Sigmoid colon (tissue), 7 donors: ENCODE results near the gene MPPED1. TPM values are rescaled to one million over a fixed set of nuclear protein-coding genes. Genes with fewer than 3 reads are reported as not detected.

Source experiments
- DNase-seq: peaks from one replicate; pipeline ENCODE4 v3.0.0-alpha.2; 2019
- H3K27ac ChIP-seq, 4 donors: fragments of 200-600 bp; sonication (generic); one replicate each; pipeline ENCODE4 v1.5.1; 2016 to 2019; ENCODE audit warnings: mild to moderate bottlenecking in 1 of 4
- H3K27me3 ChIP-seq, 3 donors: fragments of 200-600 bp; sonication (generic); one replicate each; pipeline ENCODE4 v1.5.1; 2019; ENCODE audit warnings: mild to moderate bottlenecking in 1 of 3
- H3K36me3 ChIP-seq, 4 donors: fragments of 200-600 bp; sonication (generic); one replicate each; pipeline ENCODE4 v1.5.1; 2016 to 2019
- H3K4me1 ChIP-seq, 4 donors: fragments of 200-600 bp; sonication (generic); one replicate each; pipeline ENCODE4 v1.5.1; 2017 to 2019
- H3K4me3 ChIP-seq, 4 donors: fragments of 200-600 bp; sonication (generic); one replicate each; pipeline ENCODE4 v1.5.1; 2017 to 2019; ENCODE audit warnings: mild to moderate bottlenecking in 2 of 4, moderate library complexity in 1 of 4
- H3K9me3 ChIP-seq, 4 donors: fragments of 200-600 bp in 3 of 4; sonication (generic) in 3 of 4; one replicate each; pipeline versions ENCODE4 v1.5.1 to v1.6.1; 2013 to 2019
- CTCF ChIP-seq, 4 experiments: fragments of 450-650 bp in 3 of 4; fragments of 200-600 bp in 1 of 4; IDR thresholded peaks; one replicate each; pipeline ENCODE4 v1.5.1; 2016 to 2019; ENCODE audit warnings: antibody characterized with exemption in 4 of 4, mild to moderate bottlenecking in 3 of 4, moderate library complexity in 2 of 4
- EP300 ChIP-seq, 4 donors: sonication (generic); formaldehyde crosslinking; IDR thresholded peaks; one replicate each; pipeline ENCODE4 v1.6.1; 2017; ENCODE audit warnings: antibody characterized with exemption in 4 of 4
- POLR2A ChIP-seq, 2 donors: fragments of 450-650 bp; IDR thresholded peaks; one replicate each; pipeline ENCODE4 v1.6.1; 2016; ENCODE audit warnings: antibody characterized with exemption in 2 of 2, mild to moderate bottlenecking in 2 of 2, moderate library complexity in 2 of 2
- POLR2AphosphoS5 ChIP-seq, 4 donors: sonication (generic); formaldehyde crosslinking; IDR thresholded peaks; one replicate each; pipeline ENCODE4 v1.6.1; 2017; ENCODE audit warnings: antibody characterized with exemption in 4 of 4
- WGBS, 2 donors: extraction: QIAGEN DNeasy Blood & Tissue Kit; methylation state at CpG; one replicate each; pipeline ENCODE4 v1.1.7; 2013; 5-methylcytosine and 5-hydroxymethylcytosine counted together
- intact Hi-C: fragments of 100-400 bp; cut with DNase I; formaldehyde crosslinking; loops from one replicate; pipeline ENCODE4 v1.15.1; 2023
- polyA plus RNA-seq, 3 donors: library from polyadenylated mRNA; stranded (reverse); fragments of 200-250 nt; gene quantifications; one replicate each; pipeline ENCODE4 v1.2.3, GENCODE V29; 2013
- total RNA-seq, 4 donors: library from RNA; depleted of rRNA; stranded (reverse); fragments of >200 nt; gene quantifications; one replicate each; pipeline ENCODE4 v1.1.0, GENCODE V29; 2016
- donor health status: healthy with polysubstance abuse.
- donor health status: Bipolar disorder and iron deficiency.
- donor health status: healthy.

MPPED1 gene
- total and polyA plus RNA-seq, 7 donors, result not detected

GRCh38 chr22:43491177-43491576, 79.4 kb downstream of the MPPED1 start:
- no peaks in the 10 kb centered on the region for H3K4me1 ChIP-seq
- DNase-seq, result no peak
- no peak overlapping the region for H3K27ac ChIP-seq
- peaks cover 0 to 29% (median 0%) of the 10 kb centered on the region in 3 donors for H3K27me3 ChIP-seq
- H3K36me3 ChIP-seq, result no peaks in the 10 kb centered on the region
- TF ChIP-seq EP300 (IDR thresholded peaks at IDR 0.05) (no peak), POLR2AphosphoS5 (IDR thresholded peaks at IDR 0.05) (no peak), POLR2A (IDR thresholded peaks at IDR 0.05) (no peak), CTCF (IDR thresholded peaks at IDR 0.05) (no peak)
- intact Hi-C loops, result no loop called here
- no peak overlapping the region for H3K4me3 ChIP-seq
- 58 to 59% methylated on average over 3 of the region's 3 CpGs for WGBS, 2 donors
- H3K9me3 ChIP-seq, result no peaks in the 10 kb centered on the region

GRCh38 chr22:43491737-43492136, 79.9 kb downstream of the MPPED1 start:
- TF ChIP-seq POLR2AphosphoS5 (IDR thresholded peaks at IDR 0.05) (no peak), CTCF (IDR thresholded peaks at IDR 0.05) (no peak), POLR2A (IDR thresholded peaks at IDR 0.05) (no peak), EP300 (IDR thresholded peaks at IDR 0.05) (no peak)
- H3K4me3 ChIP-seq, result no peak overlapping the region
- H3K36me3 ChIP-seq, result no peaks in the 10 kb centered on the region
- intact Hi-C loops, result no loop called here
- no peak overlapping the region for H3K27ac ChIP-seq
- 96% methylated on average over 1 of the region's 1 CpG for WGBS, 2 donors
- peaks cover 0 to 23% (median 0%) of the 10 kb centered on the region in 3 donors for H3K27me3 ChIP-seq
- no peak for DNase-seq
- H3K9me3 ChIP-seq, result no peaks in the 10 kb centered on the region
- H3K4me1 ChIP-seq, result no peaks in the 10 kb centered on the region

- Histone ChIP-seq H3K36me3 (no peaks in the 10 kb centered on the region), H3K4me3 (no peak overlapping the region), H3K9me3 (no peaks in the 10 kb centered on the region), H3K27ac (no peak overlapping the region), H3K27me3 (peaks cover 0 to 15% (median 0%) of the 10 kb centered on the region in 3 donors), H3K4me1 (no peaks in the 10 kb centered on the region)
- 92% methylated on average over 5 of the region's 5 CpGs for WGBS, 2 donors
- TF ChIP-seq POLR2A (IDR thresholded peaks at IDR 0.05), result no peak
- no peak for TF ChIP-seq CTCF (IDR thresholded peaks at IDR 0.05)
- TF ChIP-seq POLR2AphosphoS5 (IDR thresholded peaks at IDR 0.05), result no peak
- no peak for TF ChIP-seq EP300 (IDR thresholded peaks at IDR 0.05)
- DNase-seq, result no peak
- intact Hi-C loops, result no loop called here
Observed at GRCh38 chr22:43493297-43493696, 81.5 kb downstream of the MPPED1 start.

GRCh38 chr22:43497956-43498855, 86.4 kb downstream of the MPPED1 start:
- intact Hi-C loops, result no loop called here
- DNase-seq, result no peak
- Histone ChIP-seq H3K4me3 (no peak overlapping the region), H3K27ac (no peak overlapping the region), H3K27me3 (peaks cover 0 to 25% (median 0%) of the 10 kb centered on the region in 3 donors), H3K36me3 (no peaks in the 10 kb centered on the region), H3K9me3 (no peaks in the 10 kb centered on the region), H3K4me1 (no peaks in the 10 kb centered on the region)
- 89 to 91% methylated on average over 16 of the region's 16 CpGs for WGBS, 2 donors
- TF ChIP-seq POLR2A (IDR thresholded peaks at IDR 0.05), result no peak
- TF ChIP-seq CTCF (IDR thresholded peaks at IDR 0.05), result no peak
- no peak for TF ChIP-seq POLR2AphosphoS5 (IDR thresholded peaks at IDR 0.05)
- no peak for TF ChIP-seq EP300 (IDR thresholded peaks at IDR 0.05)
